ENCODE results near the gene ITGAL.

Gene ITGAL

GRCh38 chr16:30566531-30566930 lies 94.0 kb downstream of the ITGAL start:
- no peak for TF ChIP-seq CTCF (IDR thresholded peaks at IDR 0.05; ENCODE audit: low read depth, low read length, missing control alignments)

GRCh38 chr16:30567160-30567990 lies 94.8 kb downstream of the ITGAL start:
- no peak for TF ChIP-seq CTCF (IDR thresholded peaks at IDR 0.05; ENCODE audit: low read depth, low read length, missing control alignments)
- H3K4me3 ChIP-seq (replicated peaks; ENCODE audit: low read depth, low read length): no peak overlapping the region
- DNase-seq (ENCODE audit: extremely low read depth, low read depth): no peak

More at GRCh38 chr16:30566531-30566930, 94.0 kb downstream of the ITGAL start:
- H3K4me3 ChIP-seq (replicated peaks; ENCODE audit: low read depth, low read length): no peak overlapping the region
- DNase-seq (ENCODE audit: extremely low read depth, low read depth): no peak

GRCh38 chr16:30567991-30568638 lies 95.6 kb downstream of the ITGAL start:
- TF ChIP-seq CTCF (IDR thresholded peaks at IDR 0.05; ENCODE audit: low read depth, low read length, missing control alignments): no peak
- DNase-seq (ENCODE audit: extremely low read depth, low read depth): no peak
- H3K4me3 ChIP-seq (replicated peaks; ENCODE audit: low read depth, low read length): no peak overlapping the region

- no peak for DNase-seq (ENCODE audit: extremely low read depth, low read depth)
- H3K4me3 ChIP-seq (replicated peaks; ENCODE audit: low read depth, low read length): no peak overlapping the region
- TF ChIP-seq CTCF (IDR thresholded peaks at IDR 0.05; ENCODE audit: low read depth, low read length, missing control alignments): no peak
Observed at GRCh38 chr16:30569281-30569680, 96.7 kb downstream of the ITGAL start.

- no peak overlapping the region for H3K4me3 ChIP-seq (replicated peaks; ENCODE audit: low read depth, low read length)
- TF ChIP-seq CTCF (IDR thresholded peaks at IDR 0.05; ENCODE audit: low read depth, low read length, missing control alignments): no peak
- DNase-seq (ENCODE audit: extremely low read depth, low read depth): no peak
Observed at GRCh38 chr16:30569746-30570635, 97.4 kb downstream of the ITGAL start.

- peak overlapping the region; percentile 57 for H3K4me3 ChIP-seq (replicated peaks; ENCODE audit: low read depth, low read length)
- TF ChIP-seq CTCF (IDR thresholded peaks at IDR 0.05; ENCODE audit: low read depth, low read length, missing control alignments): no peak
- no peak for DNase-seq (ENCODE audit: extremely low read depth, low read depth)
Observed at GRCh38 chr16:30570636-30571444, 98.3 kb downstream of the ITGAL start.
